Measurements from ENCODE around the gene SST. TPM values are rescaled to one million over a fixed set of nuclear protein-coding genes. Genes with fewer than 3 reads are reported as not detected.

Gene SST
- total RNA-seq, 1 donor from 2014 or later = 84.3 TPM

- TF ChIP-seq CTCF (IDR thresholded peaks at IDR 0.05; ENCODE audit: unreplicated experiment) = no peak
- H3K4me1 Mint-ChIP-seq (ENCODE audit: low read depth) = no peaks in the 10 kb centered on the region
- peaks cover 33% of the 10 kb centered on the region for H3K27me3 Mint-ChIP-seq
- no peak overlapping the region for H3K4me3 Mint-ChIP-seq (ENCODE audit: low read depth)
- no peak overlapping the region for H3K27ac Mint-ChIP-seq
- no peak for DNase-seq (ENCODE audit: low spot score, unreplicated experiment)
- H3K9me3 Mint-ChIP-seq (ENCODE audit: low read depth) = no peaks in the 10 kb centered on the region
- no peaks in the 10 kb centered on the region for H3K36me3 Mint-ChIP-seq (ENCODE audit: insufficient read depth)
Observed at GRCh38 chr3:187713504-187713903, 43.3 kb upstream of the SST start.

GRCh38 chr3:187709155-187709554, 39.0 kb upstream of the SST start:
- DNase-seq (ENCODE audit: low spot score, unreplicated experiment) = no peak
- peak; percentile 43 for TF ChIP-seq CTCF (IDR thresholded peaks at IDR 0.05; ENCODE audit: unreplicated experiment)
- Mint-ChIP-seq H3K4me3 (ENCODE audit: low read depth) (no peak overlapping the region), H3K27me3 (no peaks in the 10 kb centered on the region), H3K27ac (no peak overlapping the region), H3K9me3 (ENCODE audit: low read depth) (no peaks in the 10 kb centered on the region), H3K36me3 (ENCODE audit: insufficient read depth) (no peaks in the 10 kb centered on the region), H3K4me1 (ENCODE audit: low read depth) (no peaks in the 10 kb centered on the region)

GRCh38 chr3:187708696-187709095, 38.5 kb upstream of the SST start:
- Mint-ChIP-seq H3K9me3 (ENCODE audit: low read depth) (no peaks in the 10 kb centered on the region), H3K27me3 (no peaks in the 10 kb centered on the region), H3K4me3 (ENCODE audit: low read depth) (no peak overlapping the region), H3K4me1 (ENCODE audit: low read depth) (no peaks in the 10 kb centered on the region), H3K36me3 (ENCODE audit: insufficient read depth) (no peaks in the 10 kb centered on the region), H3K27ac (no peak overlapping the region)
- DNase-seq (ENCODE audit: low spot score, unreplicated experiment) = no peak
- TF ChIP-seq CTCF (IDR thresholded peaks at IDR 0.05; ENCODE audit: unreplicated experiment) = no peak

- Mint-ChIP-seq H3K4me1 (ENCODE audit: low read depth) (no peaks in the 10 kb centered on the region), H3K9me3 (ENCODE audit: low read depth) (no peaks in the 10 kb centered on the region), H3K36me3 (ENCODE audit: insufficient read depth) (no peaks in the 10 kb centered on the region), H3K27ac (no peak overlapping the region), H3K4me3 (ENCODE audit: low read depth) (no peak overlapping the region), H3K27me3 (no peaks in the 10 kb centered on the region)
- TF ChIP-seq CTCF (IDR thresholded peaks at IDR 0.05; ENCODE audit: unreplicated experiment) = no peak
- DNase-seq (ENCODE audit: low spot score, unreplicated experiment) = no peak
Observed at GRCh38 chr3:187706971-187707370, 36.8 kb upstream of the SST start.

GRCh38 chr3:187705164-187705563, 35.0 kb upstream of the SST start:
- H3K4me1 Mint-ChIP-seq (ENCODE audit: low read depth) = no peaks in the 10 kb centered on the region
- H3K27ac Mint-ChIP-seq = no peak overlapping the region
- no peak for TF ChIP-seq CTCF (IDR thresholded peaks at IDR 0.05; ENCODE audit: unreplicated experiment)

More at GRCh38 chr3:187705164-187705563, 35.0 kb upstream of the SST start:
- Mint-ChIP-seq H3K4me3 (ENCODE audit: low read depth) (no peak overlapping the region), H3K36me3 (ENCODE audit: insufficient read depth) (no peaks in the 10 kb centered on the region), H3K27me3 (peaks cover 2% of the 10 kb centered on the region), H3K9me3 (ENCODE audit: low read depth) (no peaks in the 10 kb centered on the region)
- no peak for DNase-seq (ENCODE audit: low spot score, unreplicated experiment)

Data from progenitor cell of endocrine pancreas (in vitro differentiated cells).